GM18517 (cell line): ENCODE data around the gene FERD3L.

Source experiments
- ATAC-seq: cut with Tn5 transposase; IDR thresholded peaks from one replicate; pipeline ENCODE4 v1.9.1; 2021; ENCODE audit warnings: mild to moderate bottlenecking, moderate library complexity; ENCODE audit not compliant: unreplicated experiment

The FERD3L gene

DNA sequence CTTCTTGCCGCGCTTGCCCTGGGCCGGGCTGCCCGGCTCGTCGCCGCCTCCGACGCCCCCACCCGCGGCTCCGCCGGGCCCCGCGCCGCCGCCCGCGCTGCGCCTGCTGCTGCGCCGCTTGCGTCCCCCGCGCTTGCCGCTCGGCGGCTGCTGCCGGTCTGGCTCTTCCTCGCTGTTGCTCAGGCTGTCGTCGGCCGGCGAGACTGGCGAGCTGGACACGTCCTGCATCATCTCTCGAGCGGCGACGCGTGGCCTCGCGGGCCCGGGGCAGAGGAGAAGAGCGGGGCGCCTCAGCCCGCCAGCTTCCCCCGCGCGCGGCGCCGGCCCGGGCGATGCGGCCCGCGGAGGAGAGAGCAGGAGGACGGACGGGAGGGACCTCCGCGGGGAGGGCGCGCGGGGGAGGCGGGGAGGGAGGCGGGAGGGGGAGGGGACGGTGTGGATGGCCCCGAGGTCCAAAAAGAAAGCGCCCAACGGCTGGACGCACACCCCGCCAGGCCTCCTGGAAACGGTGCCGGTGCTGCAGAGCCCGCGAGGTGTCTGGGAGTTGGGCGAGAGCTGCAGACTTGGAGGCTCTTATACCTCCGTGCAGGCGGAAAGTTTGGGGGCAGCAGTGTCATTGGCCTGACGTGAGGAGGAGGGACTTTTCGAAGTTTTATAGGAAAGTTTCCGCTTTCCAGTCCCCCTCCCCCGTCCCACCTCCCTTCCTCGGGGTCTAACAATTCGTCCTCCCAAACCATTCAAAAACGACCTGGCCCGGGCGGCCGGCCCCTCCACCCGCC is 27.9 kb downstream of the FERD3L start, which contains the start of gene TWIST1:
Gene TWIST1, minus strand, starts transcription at position 546 of the 779 bp plus-strand sequence. Its CDS starts 315 bp downstream, at position 231.
- peak; percentile 54 for ATAC-seq

DNA sequence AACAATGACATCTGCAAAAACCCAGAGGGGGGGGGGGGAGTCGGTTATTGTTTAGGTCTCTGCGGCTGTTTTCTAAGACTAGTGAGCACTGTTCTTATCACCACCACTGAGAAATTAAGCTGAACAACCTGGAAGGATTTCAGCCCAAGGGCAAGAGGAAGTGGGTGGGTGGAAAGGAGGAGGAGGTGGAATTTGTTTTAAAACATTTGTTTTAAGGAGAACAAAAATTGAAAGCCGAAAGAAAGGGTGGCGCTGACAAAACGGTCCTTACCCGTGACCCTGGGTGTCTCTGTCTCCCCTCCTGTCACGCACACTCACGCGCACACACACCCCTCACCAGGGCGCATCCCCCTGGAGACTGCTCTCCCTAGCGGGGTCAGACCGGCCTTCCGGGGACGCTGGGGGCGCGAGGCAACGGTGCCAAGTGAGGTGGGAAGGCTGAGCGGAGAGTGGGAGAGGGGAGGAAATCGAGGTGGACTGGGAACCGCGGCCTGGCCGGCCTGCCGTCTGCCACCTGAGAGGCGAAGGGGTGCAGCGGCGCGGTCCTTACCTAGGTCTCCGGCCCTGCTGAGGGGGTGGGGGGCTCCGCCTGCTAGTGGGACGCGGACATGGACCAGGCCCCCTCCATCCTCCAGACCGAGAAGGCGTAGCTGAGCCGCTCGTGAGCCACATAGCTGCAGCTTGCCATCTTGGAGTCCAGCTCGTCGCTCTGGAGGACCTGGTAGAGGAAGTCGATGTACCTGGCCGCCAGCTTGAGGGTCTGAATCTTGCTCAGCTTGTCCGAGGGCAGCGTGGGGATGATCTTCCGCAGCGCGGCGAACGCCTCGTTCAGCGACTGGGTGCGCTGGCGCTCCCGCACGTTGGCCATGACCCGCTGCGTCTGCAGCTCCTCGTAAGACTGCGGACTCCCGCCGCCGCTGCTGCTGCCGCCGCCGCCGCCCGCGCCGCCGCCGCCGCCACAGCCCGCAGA is 28.8 kb downstream of the FERD3L start:
- ATAC-seq: peak; percentile 29

DNA sequence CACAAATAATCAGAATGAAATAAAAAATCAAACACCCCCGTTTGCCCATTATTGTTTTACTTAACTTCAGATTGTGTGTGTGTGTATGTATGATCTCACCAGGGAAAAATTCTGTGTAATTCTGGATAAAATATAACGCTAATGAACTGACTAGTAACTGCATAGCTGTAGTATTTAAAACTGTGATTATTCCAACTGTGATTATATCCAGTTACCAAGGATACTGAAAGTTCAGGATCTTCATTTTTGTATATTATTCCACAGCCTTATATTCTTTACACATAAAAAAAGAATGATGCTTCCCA is 30.7 kb downstream of the FERD3L start:
- no peak for ATAC-seq

DNA sequence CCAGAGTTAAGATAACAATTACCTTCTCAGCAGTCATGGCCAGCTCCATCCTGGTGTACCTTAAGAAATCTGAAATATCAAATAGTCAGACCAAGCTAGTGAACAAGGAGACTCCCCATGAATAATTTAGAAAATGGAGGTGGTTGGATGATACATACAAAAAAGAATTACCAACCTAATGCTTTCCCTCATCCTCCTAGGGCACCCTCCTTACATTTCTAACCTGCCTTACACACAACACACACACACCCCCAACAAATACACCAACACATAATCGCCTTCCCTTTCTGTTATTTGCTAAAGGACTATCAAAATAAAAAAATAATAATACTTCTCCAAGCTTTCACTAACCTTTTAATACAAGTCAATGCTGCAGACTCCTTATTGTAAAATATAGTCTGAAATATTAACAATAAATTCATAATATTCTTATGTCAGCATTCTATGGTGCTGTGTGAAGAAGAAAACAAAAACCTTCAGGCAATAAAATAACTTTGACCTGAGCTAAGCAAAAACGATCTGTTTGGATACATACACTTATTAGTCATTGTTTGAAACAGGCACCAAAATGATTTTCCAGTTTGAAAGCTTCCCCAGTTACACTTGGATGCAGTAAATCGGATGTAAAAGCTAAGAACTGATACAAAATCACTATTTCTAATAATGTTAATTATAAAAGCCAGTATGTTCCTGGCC is 31.2 kb downstream of the FERD3L start:
- no peak for ATAC-seq

DNA sequence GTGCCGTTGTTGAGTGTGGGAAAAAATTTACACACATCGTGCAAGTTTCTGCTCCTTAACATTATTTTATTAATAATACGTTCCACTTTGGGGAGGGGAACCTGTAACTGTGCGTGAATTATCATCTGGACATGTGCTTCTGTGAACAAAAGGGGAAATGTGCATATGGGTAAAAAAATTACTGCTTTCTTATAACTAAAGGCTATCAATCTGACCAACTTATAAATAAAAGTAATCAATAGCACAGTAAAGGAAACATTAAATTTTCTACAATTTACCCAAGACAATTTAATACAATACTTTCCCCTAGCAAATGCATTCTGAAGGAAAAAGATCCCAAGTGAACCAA is 32.2 kb downstream of the FERD3L start:
- ATAC-seq: no peak

DNA sequence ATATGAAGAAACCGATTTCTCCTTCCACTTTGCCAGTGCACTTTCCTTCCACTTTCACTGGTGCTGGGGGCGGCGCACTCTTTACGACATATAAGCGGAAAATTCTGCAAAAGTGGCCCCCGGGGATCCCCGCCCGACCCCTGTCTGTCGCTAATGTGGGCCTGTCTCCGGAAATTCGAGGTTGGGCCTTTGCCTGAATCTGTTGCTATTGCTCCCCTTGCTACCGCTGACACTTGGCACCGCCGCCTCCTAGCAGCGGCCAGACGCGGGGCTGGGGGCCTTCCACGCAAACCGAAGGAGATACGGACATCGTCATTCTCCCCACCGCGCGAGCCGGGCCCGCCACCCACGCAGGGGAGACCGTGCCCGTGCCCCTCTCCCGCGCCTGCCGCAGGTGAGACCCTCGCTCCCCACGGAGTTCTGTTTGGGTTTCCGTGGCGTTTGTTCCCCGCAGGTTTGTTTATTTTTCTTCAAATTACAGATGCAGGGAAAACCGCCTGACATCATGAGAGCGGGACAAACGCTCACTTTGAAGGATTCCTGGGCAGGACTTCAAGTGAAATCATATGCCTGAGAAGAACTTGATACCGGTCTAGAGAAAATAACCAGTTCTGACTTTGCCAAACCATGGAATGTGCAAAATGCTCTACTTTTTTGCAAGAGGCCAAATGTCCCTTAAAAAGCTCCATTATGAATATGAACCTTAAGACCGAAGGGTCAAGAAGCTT is 32.8 kb downstream of the FERD3L start:
- ATAC-seq: no peak

DNA sequence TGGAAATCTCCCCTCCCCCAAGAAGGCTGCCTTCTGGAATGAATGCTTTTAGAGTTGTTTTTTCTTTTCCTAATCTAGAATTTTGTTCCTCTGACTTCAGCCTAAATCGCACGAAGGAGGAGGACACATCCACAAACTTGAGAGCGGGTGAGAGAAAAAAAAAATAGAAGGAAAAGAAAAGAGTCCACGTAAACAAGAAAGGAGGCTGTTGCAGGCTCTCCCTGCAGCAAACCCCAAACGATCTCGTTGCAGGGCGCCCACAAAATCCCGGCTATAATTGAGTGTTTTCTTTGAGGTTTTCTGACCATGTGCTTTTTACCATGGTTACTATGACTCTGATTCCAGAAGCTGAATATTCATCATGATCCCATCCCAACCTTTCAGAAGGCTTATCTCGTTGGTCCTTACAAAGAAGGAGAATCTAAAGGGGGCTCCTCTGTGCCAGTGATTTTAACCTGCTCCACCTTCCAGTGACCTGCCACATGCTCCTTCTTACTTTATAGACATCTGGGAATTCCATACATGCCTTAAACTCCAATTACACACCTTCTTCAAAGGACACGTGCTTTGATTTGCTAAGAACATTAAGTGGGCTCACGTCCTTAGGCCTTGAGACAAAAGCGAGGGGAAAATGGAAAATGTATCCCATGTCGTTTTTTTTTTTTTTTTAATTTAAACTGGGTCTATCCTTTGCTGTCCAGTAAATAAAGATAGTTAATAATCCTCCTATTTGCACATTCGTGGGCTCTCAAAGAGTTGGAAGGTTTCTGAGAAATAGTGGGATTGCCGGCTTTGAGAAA is 33.5 kb downstream of the FERD3L start:
- ATAC-seq: no peak

DNA sequence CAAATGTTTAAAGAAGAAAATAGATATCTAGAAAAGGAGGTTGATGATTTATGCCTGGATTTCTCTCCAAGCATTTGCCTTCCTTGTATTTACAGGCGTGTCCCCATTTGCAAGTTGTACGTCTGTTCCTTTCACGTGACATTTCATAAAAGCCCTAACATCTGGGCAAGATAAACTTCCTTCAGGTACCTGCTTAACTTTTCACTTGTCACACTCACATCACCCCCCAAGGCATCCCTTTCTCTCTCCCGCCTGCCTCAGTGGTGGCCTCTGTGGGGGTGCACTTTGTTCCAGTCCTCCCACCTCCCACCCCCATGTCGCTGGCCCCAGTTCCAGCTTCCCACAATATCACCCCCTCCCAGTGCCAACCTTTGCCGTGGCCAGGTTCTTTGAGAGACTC is 34.4 kb downstream of the FERD3L start:
- no peak for ATAC-seq

DNA sequence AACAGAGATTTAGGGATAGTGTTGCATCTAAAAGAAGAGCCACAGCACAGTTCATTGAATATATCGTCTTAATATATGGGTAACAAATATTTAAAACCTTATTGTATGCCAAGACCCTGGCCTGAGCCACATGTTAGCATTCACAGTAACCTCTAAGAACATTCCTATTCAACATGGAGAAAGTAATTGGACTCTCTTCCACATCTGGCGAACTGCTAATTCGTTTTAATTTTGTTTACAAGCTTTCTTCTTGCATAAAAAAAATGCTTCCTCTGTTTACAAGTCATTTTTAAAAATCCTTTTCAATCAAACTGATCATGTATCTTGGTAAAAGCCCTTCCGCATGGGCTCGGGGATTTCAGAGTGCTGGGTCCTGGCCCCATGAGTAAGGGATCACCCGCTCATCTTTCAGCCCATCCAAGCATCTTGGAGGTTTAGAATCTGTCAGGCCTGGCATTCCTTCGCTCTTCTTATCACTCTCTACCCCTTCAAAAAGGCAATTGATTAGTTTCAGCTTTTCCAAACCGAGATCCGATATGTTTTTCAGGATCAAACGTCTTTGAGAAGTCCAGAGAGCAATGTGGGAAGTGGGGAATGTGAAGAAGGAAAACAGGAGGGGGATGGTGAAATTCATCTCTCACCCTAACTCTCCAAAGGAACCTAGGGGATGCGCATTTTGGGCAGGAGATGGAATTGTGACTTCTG is 35.0 kb downstream of the FERD3L start:
- ATAC-seq: no peak

DNA sequence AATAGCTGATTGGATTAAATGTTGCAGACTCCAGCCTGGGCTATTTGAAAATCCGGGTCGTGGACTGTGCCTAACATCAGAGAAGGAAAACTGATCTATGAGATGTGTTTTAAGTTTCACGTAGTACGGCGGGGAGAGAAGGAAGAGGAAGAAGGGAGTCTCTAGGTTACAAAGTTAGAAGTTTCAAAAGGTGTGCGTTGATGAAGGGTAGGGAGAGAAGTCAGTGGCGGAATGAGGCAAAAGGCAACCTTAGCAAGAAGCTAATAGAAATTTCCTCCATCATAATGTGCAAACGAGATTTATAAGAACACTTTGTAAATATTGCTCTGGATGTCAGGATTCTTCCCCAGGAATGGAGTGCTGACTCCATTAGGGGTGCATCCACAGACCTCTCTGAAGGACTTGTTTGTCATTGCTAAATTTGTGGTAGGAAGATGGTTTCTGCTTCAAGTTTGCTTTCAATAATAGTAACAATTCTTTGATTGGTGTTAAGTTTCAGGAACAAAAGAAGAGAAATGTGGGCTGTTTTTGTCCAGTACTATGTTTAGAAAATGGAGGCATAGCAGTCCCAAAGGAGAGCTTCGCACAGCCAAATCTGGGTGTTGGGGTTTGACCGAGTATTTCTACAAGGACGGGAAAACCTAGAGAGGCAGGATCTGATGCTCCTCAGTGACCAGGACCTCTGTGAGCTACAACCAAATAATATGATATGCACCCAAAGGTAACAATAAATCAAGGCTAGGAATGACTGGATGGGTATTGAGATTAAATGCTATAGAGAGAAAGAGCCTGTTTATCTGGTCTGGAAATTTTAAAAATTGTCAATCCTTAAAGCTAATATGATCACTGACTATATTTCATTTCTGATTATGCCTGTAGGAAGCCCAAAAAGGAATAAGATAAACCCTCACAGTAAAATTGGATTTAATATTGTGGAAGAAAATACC is 35.9 kb downstream of the FERD3L start:
- no peak for ATAC-seq

DNA sequence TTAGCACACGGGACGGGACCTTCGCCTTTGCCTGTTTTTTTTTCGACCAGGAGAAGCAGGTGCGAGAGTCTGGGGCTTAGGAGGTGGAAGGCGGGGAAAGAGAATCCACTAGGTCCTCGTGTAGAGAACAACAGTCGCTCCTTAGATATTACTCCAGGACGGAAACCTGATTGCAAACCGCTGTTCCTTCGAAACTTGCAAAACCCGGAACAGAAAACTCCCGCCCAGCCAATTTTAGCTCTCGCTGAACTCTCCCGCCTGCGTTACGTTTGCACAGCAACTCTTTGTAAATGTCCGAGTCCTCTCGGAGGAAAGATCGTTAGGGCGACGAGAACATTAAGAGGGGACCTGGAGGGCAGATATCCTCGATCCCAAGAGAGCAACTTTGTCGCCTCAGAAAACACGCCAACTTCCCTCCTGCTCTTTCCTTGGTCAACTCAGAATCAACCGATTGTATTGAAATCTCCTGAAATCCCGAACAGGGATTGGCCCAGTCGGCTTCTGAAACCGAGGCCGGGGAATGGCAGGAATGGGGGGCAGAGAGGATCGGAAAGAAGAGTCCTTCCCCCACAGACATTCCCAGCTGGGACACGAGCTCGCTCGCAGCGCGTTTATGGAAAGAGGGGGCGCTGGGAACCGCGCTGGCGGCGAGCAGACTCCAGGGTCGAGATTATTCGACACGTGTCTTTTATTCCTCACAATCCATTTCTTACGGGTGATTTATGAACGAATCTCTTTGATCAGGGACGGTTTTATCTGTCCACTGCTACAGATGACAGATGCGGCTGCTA is 37.7 kb downstream of the FERD3L start:
- no peak for ATAC-seq

DNA sequence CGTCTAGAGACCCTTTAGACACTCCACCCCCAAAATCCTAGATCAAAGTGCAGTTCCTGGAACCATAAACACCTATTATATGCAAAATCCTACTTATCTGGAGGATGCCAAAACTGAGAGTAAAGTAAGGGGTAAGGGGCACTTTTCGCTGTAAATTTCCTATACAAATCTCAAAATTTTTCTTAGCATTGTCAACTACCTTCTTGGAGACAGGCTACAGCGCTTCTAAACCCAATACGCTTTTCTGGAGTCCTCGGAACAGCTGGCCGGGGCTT is 38.2 kb downstream of the FERD3L start:
- ATAC-seq: no peak

DNA sequence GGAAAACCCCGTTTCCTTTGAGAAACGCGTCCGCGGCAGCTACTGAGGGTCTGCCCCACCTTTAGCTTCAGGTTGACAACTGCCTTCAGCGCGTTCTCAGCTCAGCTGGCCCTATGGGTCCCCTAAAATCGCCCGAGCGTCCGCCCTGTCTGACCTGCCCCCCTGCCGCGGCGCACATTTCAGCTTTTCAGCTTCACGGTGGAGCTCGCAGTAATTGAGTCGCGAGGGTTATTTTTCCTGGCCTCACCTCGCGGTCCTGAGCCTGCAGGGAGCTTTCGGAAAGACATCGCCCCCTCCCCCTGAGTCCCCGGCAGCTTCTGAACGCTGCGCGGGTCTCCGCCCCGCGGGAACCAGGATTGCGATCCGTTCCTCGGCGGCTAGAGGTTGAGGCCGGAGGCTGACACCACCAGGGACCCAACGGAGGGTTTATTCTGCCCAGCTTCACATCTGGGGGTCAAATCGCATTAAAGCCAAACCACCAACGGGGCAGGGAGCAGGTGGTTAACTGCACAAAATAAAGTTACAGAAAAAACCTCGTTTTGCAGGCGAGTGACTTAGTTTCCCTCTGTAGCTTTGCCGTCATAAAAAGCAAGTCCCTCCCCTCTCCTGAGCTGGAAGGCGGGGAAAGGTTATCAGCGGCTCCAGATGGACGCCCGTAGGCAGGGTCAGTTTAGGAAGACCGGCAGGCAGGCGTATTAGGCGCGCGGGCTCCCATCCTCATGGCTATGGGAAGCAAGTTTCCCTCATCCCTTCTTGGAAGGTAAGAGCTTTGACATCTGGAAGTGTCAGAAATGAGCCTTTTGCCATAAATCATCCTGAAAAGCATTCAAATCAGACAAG is 38.8 kb downstream of the FERD3L start:
- no peak for ATAC-seq

DNA sequence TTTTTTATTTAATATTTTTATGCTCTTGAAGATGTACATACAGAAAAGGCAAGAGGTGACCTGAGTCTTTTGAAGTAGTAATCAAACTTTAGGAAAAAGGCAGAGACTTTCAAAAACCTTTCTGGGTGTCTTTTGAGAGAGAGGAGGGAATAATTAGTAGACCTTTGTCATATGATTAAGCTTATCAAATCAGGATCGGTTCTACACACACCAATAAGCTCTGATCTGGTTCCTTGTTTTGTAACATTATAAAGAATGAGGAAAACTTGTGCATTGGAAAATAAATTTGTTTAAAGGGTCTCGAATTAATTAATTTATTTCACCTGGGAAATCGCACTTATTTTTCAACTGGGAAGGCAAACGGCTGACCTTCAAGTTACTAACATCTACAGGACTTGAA is 39.7 kb downstream of the FERD3L start:
- ATAC-seq: no peak

DNA sequence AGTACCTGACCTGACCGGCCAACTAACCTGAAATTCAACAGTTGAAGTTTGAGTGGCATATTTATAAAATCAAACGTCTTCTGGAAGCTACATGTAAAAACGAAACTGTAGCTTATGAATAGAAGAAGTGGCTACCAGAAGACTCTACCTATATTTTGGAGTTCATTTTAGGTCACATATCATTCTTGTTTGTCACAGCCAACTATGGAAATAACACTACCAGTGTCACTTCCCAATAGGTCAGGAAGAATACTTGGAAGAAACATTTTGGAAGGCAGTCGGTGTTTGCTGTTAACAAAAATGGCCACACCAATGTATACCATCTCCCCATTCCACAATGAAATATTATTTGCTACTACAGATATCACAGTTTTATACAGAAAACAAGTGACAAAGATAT is 40.4 kb downstream of the FERD3L start:
- no peak for ATAC-seq

DNA sequence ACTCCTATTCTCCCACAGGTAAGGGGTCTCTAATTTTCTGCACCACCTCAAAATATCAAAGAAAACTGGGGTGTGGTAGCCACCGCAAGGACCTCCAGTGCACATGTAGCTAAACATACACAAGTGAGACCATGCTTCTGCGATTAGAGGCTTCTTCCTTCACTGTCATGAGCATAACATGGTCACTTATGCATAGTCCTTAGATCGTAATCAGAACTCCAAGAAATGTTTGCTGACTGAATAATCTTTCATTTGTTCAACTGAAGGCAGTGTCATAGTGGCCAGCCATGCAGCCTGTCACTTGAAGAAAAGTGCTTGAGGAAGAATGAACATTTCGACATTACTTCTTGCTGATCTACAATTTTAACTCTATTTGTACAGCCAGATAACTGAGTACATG is 42.3 kb downstream of the FERD3L start:
- ATAC-seq: no peak

DNA sequence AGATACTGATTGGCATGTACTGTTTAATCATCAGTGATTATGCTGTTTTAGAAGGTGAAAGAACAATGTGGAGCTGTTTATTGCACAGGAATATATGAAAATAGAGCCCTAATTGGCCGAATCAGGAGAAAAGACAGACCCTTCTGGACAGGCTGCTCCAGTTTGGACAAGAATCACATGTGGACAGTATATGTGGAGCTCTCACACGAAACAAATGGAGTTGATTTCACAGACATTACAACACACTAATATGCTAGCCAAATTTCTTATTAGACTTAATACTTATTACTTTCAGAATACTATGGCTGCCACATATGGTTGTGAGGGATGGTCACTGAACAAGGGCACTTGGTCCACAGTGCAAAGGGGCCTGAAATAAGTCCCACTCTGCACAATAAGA is 43.3 kb downstream of the FERD3L start:
- ATAC-seq: no peak
